Activated B cell treated with CpG ODN at 0.5 μM for 24 hours (primary cell): ENCODE results near the gene KLF2. TPM values are rescaled to one million over a fixed set of nuclear protein-coding genes. Genes with fewer than 3 reads are reported as not detected.

Source experiments
- ATAC-seq: fragments of 200-7000 bp; cut with Tn5 transposase; one replicate; pipeline ENCODE4 v1.10.0; 2021; ENCODE audit warnings: low read depth, mild to moderate bottlenecking, moderate library complexity
- CTCF ChIA-PET: fragments of 350-600 bp; sonication (Branson Sonifier 250); formaldehyde crosslinking; loops from one replicate; lab custom pipeline; 2021; ENCODE audit warnings: antibody characterized with exemption; lab: Charles Lee
- POLR2A ChIA-PET: fragments of 350-600 bp; sonication (Branson Sonifier 250); formaldehyde crosslinking; loops from one replicate; lab custom pipeline; 2021; ENCODE audit warnings: antibody characterized with exemption; lab: Charles Lee
- DNase-seq: peaks from one replicate; pipeline ENCODE4 v3.0.0; 2022
- H3K27ac Mint-ChIP-seq: one replicate; pipeline ENCODE4 v1.8.0; 2020; ENCODE audit warnings: mixed read lengths
- H3K27me3 Mint-ChIP-seq: one replicate; pipeline ENCODE4 v1.8.0; 2021; ENCODE audit warnings: mixed read lengths
- H3K36me3 Mint-ChIP-seq: one replicate; pipeline ENCODE4 v1.8.0; 2021; ENCODE audit warnings: low read depth, mixed read lengths
- H3K4me1 Mint-ChIP-seq: one replicate; pipeline ENCODE4 v1.8.0; 2021; ENCODE audit warnings: mixed read lengths
- H3K4me3 Mint-ChIP-seq: one replicate; pipeline ENCODE4 v1.8.0; 2020; ENCODE audit warnings: mild to moderate bottlenecking, mixed read lengths
- H3K9me3 Mint-ChIP-seq: one replicate; pipeline ENCODE4 v1.8.0; 2020; ENCODE audit warnings: mixed read lengths
- intact Hi-C: fragments of 100-400 bp; cut with micrococcal nuclease; formaldehyde crosslinking; loops from one replicate; pipeline ENCODE4 v1.15.1; 2024
- total RNA-seq: library from RNA; stranded (reverse); gene quantifications from 2 replicates; pipeline ENCODE4 v1.2.3, GENCODE V29; 2022
- TF ChIP-seq, protein P1 (sequence below): fragments of 200-600 bp; IDR thresholded peaks from one replicate; pipeline ENCODE4 v1.8.0; 2022; ENCODE audit warnings: antibody characterized with exemption, mild to moderate bottlenecking

Gene KLF2
- total RNA-seq, 1 donor from 2014 or later = 87.6 TPM

DNA sequence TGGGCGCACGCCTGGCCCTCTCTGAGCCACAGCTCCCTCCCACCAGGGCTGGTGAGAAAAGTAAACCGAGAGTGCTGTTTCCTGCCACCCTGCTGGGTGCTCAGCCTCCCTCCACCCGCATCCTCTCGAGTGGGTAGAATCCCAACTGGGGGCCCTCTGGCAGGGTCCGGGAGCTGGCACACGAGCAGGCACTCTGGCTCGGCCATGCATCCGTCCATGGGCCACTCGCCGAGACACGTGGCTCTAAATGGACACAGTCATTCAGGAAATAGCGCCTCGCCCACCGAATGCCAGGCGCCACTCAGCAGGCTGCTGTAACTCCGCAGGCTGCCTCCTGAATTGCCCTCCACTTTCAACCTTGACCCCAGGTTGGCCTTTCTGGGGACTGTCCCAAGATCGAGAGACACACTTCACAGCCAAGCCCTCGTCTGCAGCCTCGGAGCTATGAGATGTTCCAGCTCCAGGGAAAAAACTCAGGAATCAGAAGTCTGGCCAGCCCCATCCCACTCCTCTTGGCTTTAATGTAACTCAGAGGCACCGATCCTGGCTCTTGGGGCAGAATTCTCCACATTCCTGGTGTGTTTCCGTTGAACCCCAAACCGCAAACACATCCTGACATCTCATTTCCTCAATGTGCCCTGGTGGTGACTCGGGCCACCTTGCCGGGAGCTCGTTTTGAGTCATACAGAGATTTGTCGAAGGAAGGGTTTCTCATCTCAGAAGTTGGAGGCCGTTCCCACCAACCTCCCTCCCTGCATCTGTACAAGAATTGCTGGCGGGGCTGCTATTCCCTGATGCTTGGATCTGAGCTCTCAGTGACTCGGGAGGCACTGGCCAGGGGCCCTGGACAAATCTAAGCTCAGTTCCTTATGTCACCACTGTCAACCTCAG, 14.1 kb downstream of the KLF2 start:
- H3K27me3 Mint-ChIP-seq = no peaks in the 10 kb centered on the region
- intact Hi-C loops = loop anchor here (1.0 kb wide), 1 partner anchor 8 kb away; no protein-coding TSS in a partner anchor
- CTCF ChIA-PET = interaction anchor here (1.0 to 2.8 kb wide), 10 partner anchors 8 to 90 kb away, joined by 3 to 15 read pairs (median 4); no protein-coding TSS in a partner anchor
- H3K36me3 Mint-ChIP-seq = no peaks in the 10 kb centered on the region
- ATAC-seq (peak; percentile 19), DNase-seq (no peak)
- POLR2A ChIA-PET = interaction anchor here (0.5 to 10.8 kb wide), 19 partner anchors 9 to 493 kb away, joined by 3 to 428 read pairs (median 6); partner anchors contain the start of gene KLF2
- H3K4me3 Mint-ChIP-seq = peak overlapping the region; percentile 76
- TF ChIP-seq, protein P1, sequence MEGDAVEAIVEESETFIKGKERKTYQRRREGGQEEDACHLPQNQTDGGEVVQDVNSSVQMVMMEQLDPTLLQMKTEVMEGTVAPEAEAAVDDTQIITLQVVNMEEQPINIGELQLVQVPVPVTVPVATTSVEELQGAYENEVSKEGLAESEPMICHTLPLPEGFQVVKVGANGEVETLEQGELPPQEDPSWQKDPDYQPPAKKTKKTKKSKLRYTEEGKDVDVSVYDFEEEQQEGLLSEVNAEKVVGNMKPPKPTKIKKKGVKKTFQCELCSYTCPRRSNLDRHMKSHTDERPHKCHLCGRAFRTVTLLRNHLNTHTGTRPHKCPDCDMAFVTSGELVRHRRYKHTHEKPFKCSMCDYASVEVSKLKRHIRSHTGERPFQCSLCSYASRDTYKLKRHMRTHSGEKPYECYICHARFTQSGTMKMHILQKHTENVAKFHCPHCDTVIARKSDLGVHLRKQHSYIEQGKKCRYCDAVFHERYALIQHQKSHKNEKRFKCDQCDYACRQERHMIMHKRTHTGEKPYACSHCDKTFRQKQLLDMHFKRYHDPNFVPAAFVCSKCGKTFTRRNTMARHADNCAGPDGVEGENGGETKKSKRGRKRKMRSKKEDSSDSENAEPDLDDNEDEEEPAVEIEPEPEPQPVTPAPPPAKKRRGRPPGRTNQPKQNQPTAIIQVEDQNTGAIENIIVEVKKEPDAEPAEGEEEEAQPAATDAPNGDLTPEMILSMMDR = no peak
- peaks cover 64% of the 10 kb centered on the region for H3K4me1 Mint-ChIP-seq
- H3K27ac Mint-ChIP-seq = peak overlapping the region; percentile 75
- no peaks in the 10 kb centered on the region for H3K9me3 Mint-ChIP-seq

DNA sequence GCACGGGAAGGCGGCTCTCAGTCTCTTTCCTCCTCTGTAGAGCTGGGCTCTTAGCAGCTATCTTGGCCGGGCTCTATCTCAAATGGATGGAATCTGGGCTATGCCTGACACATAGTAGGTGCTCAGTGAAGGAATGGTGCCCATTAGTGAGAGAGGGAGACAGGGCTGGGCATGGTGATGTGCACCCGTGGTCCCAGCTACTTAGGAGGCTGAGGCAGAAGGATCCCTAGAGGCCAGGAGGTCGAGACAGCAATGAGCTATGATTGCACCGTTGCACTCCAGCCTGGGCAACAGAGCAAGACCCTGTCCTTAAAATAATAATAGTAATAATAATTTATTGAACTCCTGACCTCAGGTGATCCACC, 14.7 kb downstream of the KLF2 start:
- H3K9me3 Mint-ChIP-seq = no peaks in the 10 kb centered on the region
- POLR2A ChIA-PET = interaction anchor here (0.5 to 10.8 kb wide), 19 partner anchors 8 to 493 kb away, joined by 3 to 428 read pairs (median 6); partner anchors contain the start of gene KLF2
- DNase-seq = no peak
- H3K4me1 Mint-ChIP-seq = peaks cover 64% of the 10 kb centered on the region
- peak overlapping the region; percentile 76 for H3K4me3 Mint-ChIP-seq
- H3K27ac Mint-ChIP-seq = peak overlapping the region; percentile 75
- TF ChIP-seq, protein P1 = no peak
- intact Hi-C loops = no loop called here
- no peak for ATAC-seq
- H3K36me3 Mint-ChIP-seq = no peaks in the 10 kb centered on the region
- no peaks in the 10 kb centered on the region for H3K27me3 Mint-ChIP-seq
- CTCF ChIA-PET = interaction anchor here (1.0 to 2.8 kb wide), 9 partner anchors 9 to 91 kb away, joined by 3 to 15 read pairs (median 4); no protein-coding TSS in a partner anchor

DNA sequence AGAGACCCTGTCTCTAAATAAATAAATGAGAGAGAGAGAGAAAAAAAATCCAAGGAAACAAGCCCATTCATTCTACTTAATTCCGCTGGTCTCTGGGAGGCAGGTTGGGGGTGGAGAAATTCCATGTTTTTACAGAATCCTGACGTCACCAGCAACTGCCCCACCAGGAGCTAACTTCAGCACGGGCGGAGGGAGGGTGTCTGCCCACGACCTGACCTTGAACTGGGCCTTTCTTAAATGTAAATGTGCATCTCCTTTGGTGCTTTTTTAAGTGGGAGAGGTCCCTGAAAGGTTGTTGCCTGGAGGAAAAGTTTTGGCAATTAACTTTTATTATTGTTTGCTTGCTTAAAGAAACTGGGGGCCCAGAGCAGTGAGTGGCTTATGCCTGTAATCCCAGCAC, 15.5 kb downstream of the KLF2 start:
- ATAC-seq (no peak), DNase-seq (no peak)
- H3K27ac Mint-ChIP-seq = peak overlapping the region; percentile 98
- intact Hi-C loops = no loop called here
- H3K4me1 Mint-ChIP-seq = peaks cover 63% of the 10 kb centered on the region
- H3K27me3 Mint-ChIP-seq = no peaks in the 10 kb centered on the region
- ChIA-PET CTCF (interaction anchor here (1.5 kb wide), 3 partner anchors 17 to 77 kb away, joined by 3 to 6 read pairs (median 4); no protein-coding TSS in a partner anchor), POLR2A (interaction anchor here (1.7 to 10.8 kb wide), 5 partner anchors 12 to 82 kb away, joined by 6 to 428 read pairs (median 63); partner anchors contain the start of gene KLF2)
- H3K36me3 Mint-ChIP-seq = no peaks in the 10 kb centered on the region
- TF ChIP-seq, protein P1 = no peak
- no peak overlapping the region for H3K4me3 Mint-ChIP-seq
- no peaks in the 10 kb centered on the region for H3K9me3 Mint-ChIP-seq

DNA sequence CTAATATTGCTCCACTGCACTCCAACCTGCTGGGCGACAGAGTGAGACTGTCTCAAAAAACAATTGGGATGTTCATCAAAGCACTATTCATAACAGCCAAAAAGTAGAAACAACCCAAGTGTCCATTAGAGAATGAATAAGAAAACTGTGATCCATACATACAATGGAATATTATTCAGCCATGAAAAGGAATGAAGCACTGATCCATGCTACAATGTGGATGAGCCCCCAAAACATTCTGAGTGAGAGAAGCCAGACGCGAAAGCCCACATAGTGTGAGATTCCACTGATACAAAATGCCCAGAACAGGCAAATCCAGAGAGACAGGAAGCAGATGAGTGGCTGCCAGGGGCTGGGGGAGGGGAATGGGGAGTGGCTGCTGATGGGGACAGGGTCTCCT, 16.0 kb downstream of the KLF2 start:
- H3K4me1 Mint-ChIP-seq = peaks cover 66% of the 10 kb centered on the region
- POLR2A ChIA-PET = interaction anchor here (3.8 to 10.8 kb wide), 3 partner anchors 12 to 43 kb away, joined by 63 to 428 read pairs (median 369); partner anchors contain the start of gene KLF2

More for the DNA sequence above, 16.0 kb downstream of the KLF2 start:
- no peaks in the 10 kb centered on the region for H3K9me3 Mint-ChIP-seq
- CTCF ChIA-PET = no interaction called here
- TF ChIP-seq, protein P1 = no peak
- no peak for DNase-seq
- ATAC-seq = no peak
- H3K27me3 Mint-ChIP-seq = no peaks in the 10 kb centered on the region
- no peaks in the 10 kb centered on the region for H3K36me3 Mint-ChIP-seq
- H3K27ac Mint-ChIP-seq = peak overlapping the region; percentile 98
- H3K4me3 Mint-ChIP-seq = peak overlapping the region; percentile 13
- intact Hi-C loops = no loop called here
